ENCODE measurements around the gene LPO. TPM values are rescaled to one million over a fixed set of nuclear protein-coding genes. Genes with fewer than 3 reads are reported as not detected.

LPO gene
- total RNA-seq, 4 donors from 2014 or later = 0.27 TPM; not detected in 3

GRCh38 chr17:58252141-58252540 is 13.8 kb downstream of the LPO start:
- 59 to 72% methylated on average over 8 to 9 of the region's 9 CpGs for WGBS, 2 donors
- TF ChIP-seq CTCF (IDR thresholded peaks at IDR 0.05) (no peak), POLR2A (IDR thresholded peaks at IDR 0.05) (no peak)

GRCh38 chr17:58253082-58253481 is 14.7 kb downstream of the LPO start:
- 87 to 88% methylated on average over 3 of the region's 3 CpGs for WGBS, 2 donors
- intact Hi-C loops (cut with DNase I) = no loop called here

More at GRCh38 chr17:58252141-58252540, 13.8 kb downstream of the LPO start:
- H3K27ac ChIP-seq = no peak overlapping the region
- no peak overlapping the region for H3K4me3 ChIP-seq (replicated peaks in 1 of 3)
- intact Hi-C loops (cut with DNase I) = no loop called here
- peaks cover 4 to 7% of the 10 kb centered on the region in 2 donors for H3K4me1 ChIP-seq
- DNase-seq = no peak
- no peaks in the 10 kb centered on the region for H3K9me3 ChIP-seq
- no peaks in the 10 kb centered on the region for H3K36me3 ChIP-seq
- no peaks in the 10 kb centered on the region for H3K27me3 ChIP-seq

GRCh38 chr17:58254803-58255202 is 16.4 kb downstream of the LPO start:
- intact Hi-C loops (cut with DNase I) = no loop called here
- Histone ChIP-seq H3K4me3 (replicated peaks in 1 of 3) (no peak overlapping the region), H3K27me3 (no peaks in the 10 kb centered on the region), H3K4me1 (no peaks in the 10 kb centered on the region), H3K9me3 (no peaks in the 10 kb centered on the region), H3K27ac (no peak overlapping the region), H3K36me3 (no peaks in the 10 kb centered on the region)
- 16 to 20% methylated on average over 8 of the region's 8 CpGs for WGBS, 2 donors
- TF ChIP-seq POLR2A (IDR thresholded peaks at IDR 0.05) (no peak), CTCF (IDR thresholded peaks at IDR 0.05) (no peak)
- no peak for DNase-seq

More at GRCh38 chr17:58253082-58253481, 14.7 kb downstream of the LPO start:
- Histone ChIP-seq H3K9me3 (no peaks in the 10 kb centered on the region), H3K4me1 (peaks cover 4 to 7% of the 10 kb centered on the region in 2 donors), H3K27ac (no peak overlapping the region), H3K4me3 (replicated peaks in 1 of 3) (no peak overlapping the region), H3K36me3 (no peaks in the 10 kb centered on the region), H3K27me3 (no peaks in the 10 kb centered on the region)
- no peak for TF ChIP-seq CTCF (IDR thresholded peaks at IDR 0.05)
- no peak for DNase-seq

- no peaks in the 10 kb centered on the region for H3K27me3 ChIP-seq
- DNase-seq = no peak
- no peak for TF ChIP-seq POLR2A (IDR thresholded peaks at IDR 0.05)
- TF ChIP-seq CTCF (IDR thresholded peaks at IDR 0.05) = no peak
These were observed 23.8 kb downstream of the LPO start for GRCh38 chr17:58262149-58262548.

GRCh38 chr17:58263773-58264172 is 25.4 kb downstream of the LPO start:
- TF ChIP-seq CTCF (IDR thresholded peaks at IDR 0.05) (no peak), POLR2A (IDR thresholded peaks at IDR 0.05) (no peak)
- no peaks in the 10 kb centered on the region for H3K36me3 ChIP-seq
- intact Hi-C loops (cut with DNase I) = no loop called here
- H3K4me3 ChIP-seq (replicated peaks in 1 of 3) = no peak overlapping the region
- H3K4me1 ChIP-seq = no peaks in the 10 kb centered on the region
- H3K9me3 ChIP-seq = no peaks in the 10 kb centered on the region
- WGBS, 2 donors = 77 to 85% methylated on average over 1 of the region's 1 CpG
- H3K27me3 ChIP-seq = no peaks in the 10 kb centered on the region
- H3K27ac ChIP-seq = no peak overlapping the region
- no peak for DNase-seq

More at GRCh38 chr17:58262149-58262548, 23.8 kb downstream of the LPO start:
- WGBS, 2 donors = 89 to 91% methylated on average over 11 of the region's 11 CpGs
- H3K4me1 ChIP-seq = no peaks in the 10 kb centered on the region
- H3K4me3 ChIP-seq (replicated peaks in 1 of 3) = no peak overlapping the region
- intact Hi-C loops (cut with DNase I) = no loop called here
- H3K36me3 ChIP-seq = no peaks in the 10 kb centered on the region
- no peaks in the 10 kb centered on the region for H3K9me3 ChIP-seq
- H3K27ac ChIP-seq = no peak overlapping the region
